ENCODE results near the gene PRR23B. TPM values are rescaled to one million over a fixed set of nuclear protein-coding genes. Genes with fewer than 3 reads are reported as not detected.

Gene PRR23B
- total RNA-seq, 2 experiments from 2014 or later: not detected

Other genes with a start within 250 kb of the PRR23B start
- gene PIK3CB, start 186.0 kb downstream of the PRR23B start, total RNA-seq: 1 to 10 TPM; 3.6 to 4.1 TPM
- gene FOXL2, start 73.8 kb downstream of the PRR23B start, total RNA-seq: not detected
- gene FOXL2NB, start 73.7 kb downstream of the PRR23B start, total RNA-seq: not detected
- not detected for gene PRR23A, start 14.7 kb downstream of the PRR23B start, total RNA-seq
- gene PRR23C, start 24.0 kb upstream of the PRR23B start, total RNA-seq: not detected